HG02763 (cell line): ENCODE measurements around the gene ADAMTSL4.
"Not testable (repeated sequence)": the region's sequence is repeated elsewhere in the genome, so short reads cannot be mapped to it uniquely, and the experiment has no call there.

Source experiments
- ATAC-seq: cut with Tn5 transposase; IDR thresholded peaks from one replicate; pipeline ENCODE4 v1.9.1; 2021; ENCODE audit warnings: mild to moderate bottlenecking, moderate library complexity; ENCODE audit not compliant: unreplicated experiment

Gene ADAMTSL4

GRCh38 chr1:150554086-150554452 is 4.9 kb downstream of the ADAMTSL4 start:
- no peak for ATAC-seq

GRCh38 chr1:150555198-150555970 is 6.2 kb downstream of the ADAMTSL4 start:
- no peak for ATAC-seq

- ATAC-seq = no peak
These were observed 7.0 kb downstream of the ADAMTSL4 start for GRCh38 chr1:150555971-150556865.

- no peak for ATAC-seq
These were observed 7.9 kb downstream of the ADAMTSL4 start for GRCh38 chr1:150557065-150557600.

- ATAC-seq = no peak
These were observed 8.6 kb downstream of the ADAMTSL4 start for GRCh38 chr1:150557813-150558212.

GRCh38 chr1:150558303-150558704 is 9.1 kb downstream of the ADAMTSL4 start:
- ATAC-seq = no peak

GRCh38 chr1:150558761-150559655 is 9.8 kb downstream of the ADAMTSL4 start:
- no peak for ATAC-seq

- no peak for ATAC-seq
These were observed 10.4 kb downstream of the ADAMTSL4 start for GRCh38 chr1:150559656-150560010.

- no peak for ATAC-seq
These were observed 10.8 kb downstream of the ADAMTSL4 start for GRCh38 chr1:150560011-150560438.

- ATAC-seq = no peak
These were observed 11.5 kb downstream of the ADAMTSL4 start for GRCh38 chr1:150560576-150561253.

GRCh38 chr1:150561254-150561973 is 12.2 kb downstream of the ADAMTSL4 start:
- ATAC-seq = no peak

- ATAC-seq = peak; percentile 41
These were observed 12.8 kb downstream of the ADAMTSL4 start for GRCh38 chr1:150561974-150562445.

- ATAC-seq = peak; percentile 35
These were observed 13.5 kb downstream of the ADAMTSL4 start for GRCh38 chr1:150562446-150563339.

- peak; percentile 19 for ATAC-seq
These were observed 14.3 kb downstream of the ADAMTSL4 start for GRCh38 chr1:150563340-150564038.

GRCh38 chr1:150564051-150564991 is 15.1 kb downstream of the ADAMTSL4 start:
- ATAC-seq = no peak

GRCh38 chr1:150565240-150565991 is 16.2 kb downstream of the ADAMTSL4 start:
- not testable (repeated sequence) for ATAC-seq
